Glomerular endothelial cell (primary cell): ENCODE results near the gene MUC2. TPM values are rescaled to one million over a fixed set of nuclear protein-coding genes. Genes with fewer than 3 reads are reported as not detected.

Experiments used
- DNase-seq: peaks from one replicate; pipeline ENCODE4 v3.0.0-alpha.2; 2011; ENCODE audit warnings: low read depth, low spot score; ENCODE audit errors: extremely low read depth
- total RNA-seq: library from RNA; depleted of rRNA; stranded (reverse); fragments of >200 nt; gene quantifications from 2 replicates; pipeline ENCODE4 v1.2.3, GENCODE V29; 2015

MUC2 gene
- total RNA-seq, 1 donor from 2014 or later, result not detected

- DNase-seq, result no peak
Measured at GRCh38 chr11:1036303-1036923, 38.3 kb upstream of the MUC2 start, which contains the start of gene MUC6. Gene MUC6, minus strand, starts transcription at chr11:1036718. Its CDS starts 63 bp downstream, at chr11:1036655.

- DNase-seq, result no peak
Measured at GRCh38 chr11:1036931-1037330, 37.7 kb upstream of the MUC2 start.

GRCh38 chr11:1037506-1038055 lies 37.1 kb upstream of the MUC2 start:
- no peak for DNase-seq

GRCh38 chr11:1038361-1038760 lies 36.3 kb upstream of the MUC2 start:
- no peak for DNase-seq

GRCh38 chr11:1038921-1039320 lies 35.8 kb upstream of the MUC2 start:
- no peak for DNase-seq

GRCh38 chr11:1039481-1040427 lies 34.9 kb upstream of the MUC2 start:
- no peak for DNase-seq

- no peak for DNase-seq
Measured at GRCh38 chr11:1040428-1041148, 34.1 kb upstream of the MUC2 start.

- no peak for DNase-seq
Measured at GRCh38 chr11:1041149-1041467, 33.6 kb upstream of the MUC2 start.

- DNase-seq, result no peak
Measured at GRCh38 chr11:1041471-1041870, 33.2 kb upstream of the MUC2 start.

GRCh38 chr11:1041936-1042608 lies 32.6 kb upstream of the MUC2 start:
- no peak for DNase-seq

- DNase-seq, result no peak
Measured at GRCh38 chr11:1042626-1043562, 31.8 kb upstream of the MUC2 start.

- DNase-seq, result no peak
Measured at GRCh38 chr11:1043563-1044096, 31.0 kb upstream of the MUC2 start.

- no peak for DNase-seq
Measured at GRCh38 chr11:1044160-1044559, 30.5 kb upstream of the MUC2 start.

GRCh38 chr11:1047595-1048156 lies 27.0 kb upstream of the MUC2 start:
- DNase-seq, result no peak

- DNase-seq, result no peak
Measured at GRCh38 chr11:1048375-1049070, 26.2 kb upstream of the MUC2 start.

GRCh38 chr11:1049071-1049405 lies 25.6 kb upstream of the MUC2 start:
- no peak for DNase-seq

- DNase-seq, result no peak
Measured at GRCh38 chr11:1049431-1049891, 25.2 kb upstream of the MUC2 start.

GRCh38 chr11:1049911-1050580 lies 24.6 kb upstream of the MUC2 start:
- DNase-seq, result no peak
